HepG2 (cell line): Measurements from ENCODE around the gene EGFR. TPM values are rescaled to one million over a fixed set of nuclear protein-coding genes. Genes with fewer than 3 reads are reported as not detected.

Source experiments
- AKNA ChIP-seq: sonication (generic); formaldehyde crosslinking; IDR thresholded peaks from 2 replicates; pipeline ENCODE4 v1.4.0; 2020; ENCODE audit warnings: missing genetic modification reagents, borderline replicate concordance
- LCORL ChIP-seq, 2 experiments: fragments of 450-650 bp in 1 of 2; sonication (generic) in 1 of 2; formaldehyde crosslinking in 1 of 2; IDR thresholded peaks; 2 replicates each; pipeline versions ENCODE4 v1.5.0 to v1.6.1; 2017 to 2020; ENCODE audit warnings: antibody characterized with exemption in 1 of 2, missing genetic modification reagents in 1 of 2
- MED1 ChIP-seq: sonication (generic); formaldehyde crosslinking; IDR thresholded peaks from 2 replicates; pipeline ENCODE4 v1.4.0; 2020; ENCODE audit warnings: missing genetic modification reagents
- MEF2D ChIP-seq: sonication (generic); formaldehyde crosslinking; IDR thresholded peaks from 2 replicates; pipeline ENCODE4 v1.5.1; 2020; ENCODE audit warnings: mild to moderate bottlenecking, missing genetic modification reagents
- MIXL1 ChIP-seq: IDR thresholded peaks from 2 replicates; pipeline ENCODE4 v1.6.1; 2016
- MLX ChIP-seq: IDR thresholded peaks from 2 replicates; pipeline ENCODE4 v1.6.1; 2016
- MTA1 ChIP-seq: sonication (generic); formaldehyde crosslinking; IDR thresholded peaks from 2 replicates; pipeline ENCODE4 v1.4.0; 2020; ENCODE audit warnings: missing genetic modification reagents, mild to moderate bottlenecking, borderline replicate concordance
- MXD4 ChIP-seq: IDR thresholded peaks from 2 replicates; pipeline ENCODE4 v1.6.1; 2016; ENCODE audit warnings: mild to moderate bottlenecking, missing biosample characterization, missing genetic modification reagents
- MYC ChIP-seq: sonication (generic); formaldehyde crosslinking; IDR thresholded peaks from 2 replicates; pipeline ENCODE4 v1.9.0; 2021; ENCODE audit warnings: missing genetic modification reagents, borderline replicate concordance
- MYNN ChIP-seq: sonication (generic); formaldehyde crosslinking; IDR thresholded peaks from 2 replicates; pipeline ENCODE4 v1.4.0; 2020; ENCODE audit warnings: mild to moderate bottlenecking, low read depth, missing genetic modification reagents
- NCOR1 ChIP-seq: fragments of 200-600 bp; sonication (generic); IDR thresholded peaks from 2 replicates; pipeline ENCODE4 v1.7.0; 2017; ENCODE audit warnings: antibody characterized with exemption, low read length, borderline replicate concordance
- NR2C2 ChIP-seq: sonication (generic); formaldehyde crosslinking; IDR thresholded peaks from 2 replicates; pipeline ENCODE4 v1.4.0; 2020; ENCODE audit warnings: missing genetic modification reagents, mild to moderate bottlenecking, moderate library complexity, borderline replicate concordance
- NR2F6 ChIP-seq, 2 experiments: IDR thresholded peaks; 2 replicates each; pipeline ENCODE4 v1.6.1; 2016; ENCODE audit warnings: antibody characterized with exemption in 1 of 2, mild to moderate bottlenecking in 1 of 2
- NRL ChIP-seq: sonication (generic); formaldehyde crosslinking; IDR thresholded peaks from 2 replicates; pipeline ENCODE4 v1.5.0; 2020; ENCODE audit warnings: missing genetic modification reagents, mild to moderate bottlenecking, moderate library complexity, borderline replicate concordance
- TOPORS ChIP-seq: sonication (generic); formaldehyde crosslinking; IDR thresholded peaks from 2 replicates; pipeline ENCODE4 v1.8.0; 2023; ENCODE audit warnings: mild to moderate bottlenecking, missing genetic modification reagents
- ZFX ChIP-seq: sonication (generic); formaldehyde crosslinking; IDR thresholded peaks from 2 replicates; pipeline ENCODE4 v1.4.0; 2020; ENCODE audit warnings: mild to moderate bottlenecking, low read depth, missing genetic modification reagents, moderate library complexity
- ZNF207 ChIP-seq: fragments of 450-650 bp; IDR thresholded peaks from 2 replicates; pipeline ENCODE4 v1.6.1; 2016; ENCODE audit warnings: antibody characterized with exemption, borderline replicate concordance
- ZNF619 ChIP-seq: sonication (generic); formaldehyde crosslinking; IDR thresholded peaks from 2 replicates; pipeline ENCODE4 v1.4.0; 2020; ENCODE audit warnings: mild to moderate bottlenecking, missing genetic modification reagents
- ZNF629 ChIP-seq: sonication (generic); formaldehyde crosslinking; conservative IDR thresholded peaks from 2 replicates; pipeline ENCODE4 v1.5.0; 2020; ENCODE audit warnings: missing genetic modification reagents
- ZNF878 ChIP-seq: sonication (generic); formaldehyde crosslinking; IDR thresholded peaks from 2 replicates; pipeline ENCODE4 v1.8.1; 2023; ENCODE audit warnings: mild to moderate bottlenecking, missing genetic modification reagents, moderate library complexity
- ZSCAN21 ChIP-seq: sonication (generic); formaldehyde crosslinking; IDR thresholded peaks from 2 replicates; pipeline ENCODE4 v1.8.0; 2022; ENCODE audit warnings: mild to moderate bottlenecking, missing genetic modification reagents, moderate library complexity, borderline replicate concordance
- ZSCAN9 ChIP-seq: IDR thresholded peaks from 2 replicates; pipeline ENCODE4 v1.6.1; 2016; ENCODE audit warnings: borderline replicate concordance
- polyA plus RNA-seq, 8 experiments: library from polyadenylated mRNA; depleted of rRNA in 3 of 8; stranded (reverse) in 7 of 8; unstranded in 1 of 8; fragments of >200 nt; fragmentation: Illumina TruSeq in 4 of 8; extraction: Trizol in 4 of 8; gene quantifications; 2 replicates each; pipeline versions ENCODE4 v1.2.1 to v1.2.3, GENCODE V29; 2011 to 2016; ENCODE audit warnings: low read depth in 4 of 8, missing spikeins in 1 of 8, mixed read lengths in 1 of 8; ENCODE audit not compliant: insufficient read depth in 1 of 8
- total RNA-seq, 5 experiments: library from RNA; depleted of rRNA; stranded (reverse); fragments of >200 nt; fragmentation: Illumina TruSeq; extraction: Trizol; gene quantifications; 2 replicates each; pipeline ENCODE4 v1.2.3, GENCODE V29; 2016; ENCODE audit warnings: low read depth in 1 of 5
- TF ChIP-seq, protein P1 (sequence below): sonication (generic); formaldehyde crosslinking; IDR thresholded peaks from 2 replicates; pipeline ENCODE4 v1.4.0; 2020; ENCODE audit warnings: missing genetic modification reagents

Gene EGFR
- total and polyA plus RNA-seq, 2 of the 13 experiments (the other 11 are each of a cell fraction or from before 2014, with no cell fraction given), result 7.0 to 10.0 TPM

DNA sequence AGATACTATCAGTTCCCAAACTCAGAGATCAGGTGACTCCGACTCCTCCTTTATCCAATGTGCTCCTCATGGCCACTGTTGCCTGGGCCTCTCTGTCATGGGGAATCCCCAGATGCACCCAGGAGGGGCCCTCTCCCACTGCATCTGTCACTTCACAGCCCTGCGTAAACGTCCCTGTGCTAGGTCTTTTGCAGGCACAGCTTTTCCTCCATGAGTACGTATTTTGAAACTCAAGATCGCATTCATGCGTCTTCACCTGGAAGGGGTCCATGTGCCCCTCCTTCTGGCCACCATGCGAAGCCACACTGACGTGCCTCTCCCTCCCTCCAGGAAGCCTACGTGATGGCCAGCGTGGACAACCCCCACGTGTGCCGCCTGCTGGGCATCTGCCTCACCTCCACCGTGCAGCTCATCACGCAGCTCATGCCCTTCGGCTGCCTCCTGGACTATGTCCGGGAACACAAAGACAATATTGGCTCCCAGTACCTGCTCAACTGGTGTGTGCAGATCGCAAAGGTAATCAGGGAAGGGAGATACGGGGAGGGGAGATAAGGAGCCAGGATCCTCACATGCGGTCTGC is 162.2 kb downstream of the EGFR start (continued):
- TF ChIP-seq NR2F6 (IDR thresholded peaks at IDR 0.05) (no peak), NR2F6 (CRISPR knock-in tag; IDR thresholded peaks at IDR 0.05) (0 out of 2 replicates have a peak, but pooled peaks have one; percentile 27), MTA1 (no peak), MLX (peak; percentile 60; the same call in 1 of the 2 replicates), AKNA (CRISPR knock-in tag) (no peak), ZSCAN21 (peak; percentile 78; the same call in 1 of the 2 replicates), ZNF619 (0 out of 2 replicates have a peak, but pooled peaks have one; percentile 65), ZSCAN9 (CRISPR knock-in tag) (peak; percentile 46; the same call in 1 of the 2 replicates), MYC (CRISPR knock-in tag) (peak; percentile 74), MED1 (CRISPR knock-in tag) (peak; percentile 82), TOPORS (CRISPR knock-in tag) (0 out of 2 replicates have a peak, but pooled peaks have one; percentile 68), NCOR1 (no peak), ZNF207 (no peak), MYNN (CRISPR knock-in tag) (no peak), MXD4 (CRISPR knock-in tag) (no peak), ZNF878 (no peak; the same call in 1 of the 2 replicates), MEF2D (CRISPR knock-in tag) (peak; percentile 31; the same call in 1 of the 2 replicates), ZNF629 (CRISPR knock-in tag) (no peak), NR2C2 (CRISPR knock-in tag) (no peak), NRL (CRISPR knock-in tag) (peak; percentile 56; the same call in 1 of the 2 replicates), MIXL1 (CRISPR knock-in tag) (peak; percentile 14; the same call in 1 of the 2 replicates), ZFX (CRISPR knock-in tag) (0 out of 2 replicates have a peak, but pooled peaks have one; percentile 40), LCORL (IDR thresholded peaks at IDR 0.05) (no peak), LCORL (CRISPR knock-in tag; IDR thresholded peaks at IDR 0.05) (0 out of 2 replicates have a peak, but pooled peaks have one; percentile 25)
- TF ChIP-seq, protein P1, sequence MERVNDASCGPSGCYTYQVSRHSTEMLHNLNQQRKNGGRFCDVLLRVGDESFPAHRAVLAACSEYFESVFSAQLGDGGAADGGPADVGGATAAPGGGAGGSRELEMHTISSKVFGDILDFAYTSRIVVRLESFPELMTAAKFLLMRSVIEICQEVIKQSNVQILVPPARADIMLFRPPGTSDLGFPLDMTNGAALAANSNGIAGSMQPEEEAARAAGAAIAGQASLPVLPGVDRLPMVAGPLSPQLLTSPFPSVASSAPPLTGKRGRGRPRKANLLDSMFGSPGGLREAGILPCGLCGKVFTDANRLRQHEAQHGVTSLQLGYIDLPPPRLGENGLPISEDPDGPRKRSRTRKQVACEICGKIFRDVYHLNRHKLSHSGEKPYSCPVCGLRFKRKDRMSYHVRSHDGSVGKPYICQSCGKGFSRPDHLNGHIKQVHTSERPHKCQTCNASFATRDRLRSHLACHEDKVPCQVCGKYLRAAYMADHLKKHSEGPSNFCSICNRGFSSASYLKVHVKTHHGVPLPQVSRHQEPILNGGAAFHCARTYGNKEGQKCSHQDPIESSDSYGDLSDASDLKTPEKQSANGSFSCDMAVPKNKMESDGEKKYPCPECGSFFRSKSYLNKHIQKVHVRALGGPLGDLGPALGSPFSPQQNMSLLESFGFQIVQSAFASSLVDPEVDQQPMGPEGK (CRISPR knock-in tag), result 0 out of 2 replicates have a peak, but pooled peaks have one; percentile 16
